ENCODE measurements around the gene EVI5L.

The EVI5L gene

GRCh38 chr19:7865262-7865911 is 35.4 kb downstream of the EVI5L start:
- no peak for TF ChIP-seq CTCF (conservative IDR thresholded peaks at IDR 0.05; ENCODE audit: low read depth)
- H3K27ac ChIP-seq = peak overlapping the region; percentile 42
- no peak for DNase-seq (ENCODE audit: low spot score)
- POLR2A ChIA-PET (ENCODE audit: low non-redundant PET) = no interaction called here
- CTCF ChIA-PET = no interaction called here

- no peak for TF ChIP-seq CTCF (conservative IDR thresholded peaks at IDR 0.05; ENCODE audit: low read depth)
- CTCF ChIA-PET = interaction anchor here (1.0 kb wide), 1 partner anchor 9 kb away, joined by 6 read pairs; no protein-coding TSS in a partner anchor
Observed at GRCh38 chr19:7866399-7867091, 36.5 kb downstream of the EVI5L start.

GRCh38 chr19:7867092-7867844 is 37.2 kb downstream of the EVI5L start:
- no peak for TF ChIP-seq CTCF (conservative IDR thresholded peaks at IDR 0.05; ENCODE audit: low read depth)
- ChIA-PET CTCF (interaction anchor here (1.0 kb wide), 1 partner anchor 9 kb away, joined by 6 read pairs; no protein-coding TSS in a partner anchor), POLR2A (ENCODE audit: low non-redundant PET) (no interaction called here)
- no peak for DNase-seq (ENCODE audit: low spot score)
- peak overlapping the region; percentile 42 for H3K27ac ChIP-seq

More at GRCh38 chr19:7866399-7867091, 36.5 kb downstream of the EVI5L start:
- H3K27ac ChIP-seq = peak overlapping the region; percentile 42
- no peak for DNase-seq (ENCODE audit: low spot score)
- POLR2A ChIA-PET (ENCODE audit: low non-redundant PET) = no interaction called here

GRCh38 chr19:7868326-7868670 is 38.3 kb downstream of the EVI5L start:
- CTCF ChIA-PET = interaction anchor here (0.6 to 1.8 kb wide), 10 partner anchors 11 to 1220 kb away, joined by 3 to 10 read pairs (median 4); partner anchors contain the start of gene SNAPC2
- no peak for DNase-seq (ENCODE audit: low spot score)
- peak overlapping the region; percentile 75 for H3K27ac ChIP-seq
- TF ChIP-seq CTCF (conservative IDR thresholded peaks at IDR 0.05; ENCODE audit: low read depth) = no peak
- POLR2A ChIA-PET (ENCODE audit: low non-redundant PET) = interaction anchor here (0.6 kb wide), 1 partner anchor 39 kb away, joined by 5 read pairs; no protein-coding TSS in a partner anchor

GRCh38 chr19:7868671-7869452 is 38.8 kb downstream of the EVI5L start:
- ChIA-PET POLR2A (ENCODE audit: low non-redundant PET) (interaction anchor here (0.6 to 1.2 kb wide), 5 partner anchors 20 to 52 kb away, joined by 3 to 6 read pairs (median 5); partner anchors contain the start of gene LRRC8E), CTCF (interaction anchor here (0.6 to 1.8 kb wide), 11 partner anchors 11 to 1221 kb away, joined by 3 to 10 read pairs (median 4); partner anchors contain the start of gene SNAPC2)
- H3K27ac ChIP-seq = peak overlapping the region; percentile 75
- peak; percentile 76 for DNase-seq (ENCODE audit: low spot score)
- peak; percentile 92 for TF ChIP-seq CTCF (conservative IDR thresholded peaks at IDR 0.05; ENCODE audit: low read depth)

Data from RWPE1 (cell line).